HG03432 (cell line): ENCODE measurements around the gene KCNJ1.
A peak's percentile ranks its signal among the peaks of the same experiment; 100 is the strongest.

Experiments used
- ATAC-seq: cut with Tn5 transposase; IDR thresholded peaks from one replicate; pipeline ENCODE4 v1.9.1; 2021; ENCODE audit warnings: mild to moderate bottlenecking, moderate library complexity; ENCODE audit not compliant: unreplicated experiment

KCNJ1 gene

DNA sequence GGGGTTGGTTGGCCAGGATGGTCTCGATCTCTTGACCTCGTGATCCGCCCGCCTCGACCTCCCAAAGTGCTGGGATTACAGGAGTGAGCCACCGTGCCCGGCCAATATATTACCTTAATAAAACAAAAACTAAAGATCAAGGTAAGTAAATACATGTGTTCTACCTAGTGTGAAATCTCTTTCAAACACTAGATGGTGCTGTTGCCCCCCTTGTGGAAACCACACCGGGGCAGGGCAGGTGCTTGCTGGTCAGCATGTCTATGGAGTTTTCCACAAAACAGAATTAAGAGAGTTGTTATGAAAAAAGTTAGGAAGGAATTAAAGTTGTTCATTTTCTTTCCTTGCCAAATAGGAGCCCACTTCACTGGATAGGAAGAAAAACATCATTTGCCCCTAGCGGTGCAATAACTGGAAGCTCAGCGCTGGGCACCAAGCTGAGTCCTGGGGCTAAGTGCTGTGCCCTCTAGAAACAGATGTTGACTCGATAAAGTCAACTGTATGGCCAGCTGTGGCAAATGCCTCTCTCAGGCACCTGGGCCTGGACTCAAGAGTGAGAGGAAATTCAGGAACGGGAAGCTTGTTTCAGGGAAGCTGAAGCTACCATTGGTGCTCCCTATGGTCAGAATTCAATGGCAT is 17.7 kb upstream of the KCNJ1 start:
- ATAC-seq: peak; percentile 80

DNA sequence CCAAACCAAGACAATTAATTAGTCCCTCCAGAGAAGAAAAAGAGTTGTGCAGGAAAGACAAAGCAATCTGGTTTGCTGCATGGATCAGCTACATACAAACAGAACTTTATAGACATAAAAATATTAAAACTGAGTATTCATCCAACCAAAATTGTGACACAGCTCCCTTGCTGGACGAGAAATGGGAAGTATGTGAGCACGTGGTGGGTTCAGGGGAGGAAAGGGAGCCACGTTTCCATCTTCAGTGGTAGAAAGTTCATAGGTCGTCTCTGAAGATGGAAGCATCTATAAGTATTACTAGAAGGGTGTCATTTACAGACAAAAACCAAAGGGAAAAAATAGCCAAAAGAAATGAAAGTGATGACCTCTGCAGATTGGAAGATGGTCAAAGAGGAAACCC is 17.0 kb upstream of the KCNJ1 start:
- no peak for ATAC-seq

DNA sequence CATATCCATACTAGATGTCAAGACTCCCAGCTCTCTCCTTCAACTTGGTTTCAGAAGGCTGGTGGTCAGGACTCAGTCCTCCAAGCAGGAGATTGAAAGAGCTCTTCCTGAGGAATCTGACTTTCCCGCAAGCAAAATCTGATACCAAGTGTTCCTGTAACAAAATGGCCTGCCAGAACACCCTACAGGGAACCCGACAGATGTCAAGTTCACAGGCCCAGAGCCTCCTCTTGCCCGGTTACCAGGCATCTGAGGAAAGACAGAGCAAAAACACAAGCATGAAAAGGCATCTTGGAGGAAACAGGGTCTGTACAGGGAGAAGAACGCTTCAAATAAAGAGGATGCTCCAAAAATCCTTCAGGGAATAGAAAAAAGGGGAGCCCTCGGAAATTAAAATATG is 15.4 kb upstream of the KCNJ1 start:
- ATAC-seq: no peak

DNA sequence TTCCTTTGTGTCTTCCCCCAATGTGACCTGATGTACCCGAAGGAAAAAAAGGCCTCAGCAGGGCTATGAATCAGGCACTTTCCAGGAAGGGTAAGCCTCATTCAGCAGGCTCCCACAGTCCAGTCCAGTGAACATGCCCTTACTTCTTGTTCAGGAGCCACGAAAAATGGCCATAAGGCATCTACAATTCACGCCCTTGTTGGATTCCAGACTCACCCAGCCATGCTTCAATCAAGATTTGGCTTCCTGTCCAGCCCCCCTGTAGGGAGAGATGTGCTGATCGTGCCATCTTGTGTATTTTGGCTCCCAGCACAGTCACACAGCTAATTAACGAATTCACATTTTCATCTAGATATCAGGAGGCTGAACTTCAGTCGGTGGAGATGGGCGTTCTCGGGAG is 14.1 kb upstream of the KCNJ1 start:
- no peak for ATAC-seq

DNA sequence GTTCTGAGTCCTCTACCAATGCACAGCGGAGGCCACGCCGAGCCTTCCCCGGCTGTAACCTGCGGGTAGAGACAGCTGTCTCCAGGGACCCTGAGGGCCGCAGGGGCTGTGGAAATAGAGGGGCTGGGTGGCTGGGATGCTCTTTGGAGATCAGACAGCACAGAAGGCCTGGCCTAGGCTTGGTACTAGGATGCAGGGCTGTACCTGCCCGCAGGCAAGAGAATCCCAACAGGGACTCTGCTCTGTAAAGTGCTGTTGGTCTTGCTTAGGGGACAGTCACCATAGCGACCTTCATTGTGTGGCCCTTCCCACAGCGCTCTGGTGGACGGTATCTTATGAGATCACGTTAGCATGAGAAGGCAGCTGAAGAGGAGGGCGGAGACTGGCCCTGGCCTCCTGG is 12.7 kb upstream of the KCNJ1 start:
- no peak for ATAC-seq

DNA sequence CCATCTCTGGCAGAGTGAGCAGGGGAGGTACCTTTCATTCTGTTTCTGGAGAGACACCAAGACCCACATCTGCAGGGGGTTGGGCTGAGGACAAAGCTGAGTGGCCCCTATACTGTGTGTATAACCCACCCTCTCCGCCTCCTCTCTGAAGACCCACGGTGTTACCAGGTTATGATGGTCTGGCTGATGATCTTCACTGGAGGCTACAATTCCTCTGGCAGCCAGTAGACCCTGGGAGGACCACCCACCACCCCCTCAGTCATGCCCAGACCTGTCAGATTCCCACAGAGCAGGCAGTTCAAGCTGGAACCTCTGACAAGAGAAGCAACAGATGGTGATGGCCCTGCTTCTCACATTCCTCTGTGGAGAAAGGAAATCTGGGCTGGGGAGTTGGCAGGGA is 11.4 kb upstream of the KCNJ1 start:
- no peak for ATAC-seq

DNA sequence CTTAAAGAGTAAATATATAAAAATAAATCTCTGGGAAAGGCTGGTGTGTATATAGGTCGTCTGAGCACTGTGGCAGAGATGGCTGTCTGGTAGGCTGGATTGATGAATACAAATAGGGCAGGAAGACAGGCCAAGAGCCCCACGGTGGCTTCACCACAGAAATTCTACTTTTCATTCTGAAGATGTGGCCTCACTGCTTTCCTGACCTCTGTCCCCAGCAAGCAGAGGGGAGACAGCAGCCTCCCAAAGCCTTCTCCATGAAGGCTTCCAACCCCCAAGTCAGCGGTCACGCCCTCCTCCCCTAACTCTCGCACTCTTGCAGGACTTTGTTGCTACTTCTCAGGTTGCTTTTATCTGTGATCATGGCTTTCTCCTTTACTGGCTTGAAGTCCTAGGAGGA is 10.6 kb upstream of the KCNJ1 start:
- ATAC-seq: no peak

DNA sequence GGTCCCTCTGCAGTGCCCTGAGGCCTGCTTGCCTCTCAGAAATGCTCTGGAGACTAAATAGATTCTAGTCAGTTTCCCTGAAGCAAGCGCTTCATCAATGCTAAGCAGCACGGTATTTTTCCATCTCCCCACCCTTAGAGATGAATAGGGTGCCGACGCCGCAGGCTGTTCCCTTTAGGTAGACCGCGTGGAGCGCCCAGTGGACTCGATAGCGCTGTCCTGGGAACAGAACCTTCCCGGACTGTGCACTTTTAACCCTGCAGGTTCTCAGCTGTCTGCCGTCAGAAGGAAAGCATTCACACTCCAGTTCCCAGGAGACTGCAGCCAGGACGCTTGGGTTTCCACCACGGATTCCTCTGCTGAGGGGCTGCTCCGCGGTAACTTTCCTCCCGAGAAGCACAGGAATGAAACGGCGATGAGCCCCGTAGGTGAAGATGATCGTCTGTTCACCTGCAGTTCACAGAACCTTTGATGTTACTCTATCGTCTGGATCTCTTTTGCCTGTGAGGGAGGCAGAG is 9.1 kb upstream of the KCNJ1 start:
- no peak for ATAC-seq

DNA sequence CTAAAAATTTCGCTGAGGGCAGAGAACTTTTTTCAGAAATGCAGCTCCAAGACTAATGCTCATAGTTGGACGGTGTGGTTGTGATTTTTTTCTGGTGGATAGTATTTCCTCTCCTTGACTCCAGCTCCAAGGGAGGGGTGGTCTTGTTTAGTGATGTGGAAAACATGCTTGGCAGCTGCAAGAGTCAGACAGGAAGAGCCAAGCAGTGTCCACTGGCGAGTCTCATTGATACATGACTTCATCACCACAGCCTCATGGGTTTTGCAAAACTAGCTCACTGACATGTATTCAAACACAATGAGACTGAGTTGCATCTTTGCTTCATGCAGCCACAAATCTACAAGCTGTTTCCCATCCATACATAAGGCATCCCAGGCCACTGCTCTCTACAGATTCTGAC is 7.3 kb upstream of the KCNJ1 start:
- ATAC-seq: no peak

DNA sequence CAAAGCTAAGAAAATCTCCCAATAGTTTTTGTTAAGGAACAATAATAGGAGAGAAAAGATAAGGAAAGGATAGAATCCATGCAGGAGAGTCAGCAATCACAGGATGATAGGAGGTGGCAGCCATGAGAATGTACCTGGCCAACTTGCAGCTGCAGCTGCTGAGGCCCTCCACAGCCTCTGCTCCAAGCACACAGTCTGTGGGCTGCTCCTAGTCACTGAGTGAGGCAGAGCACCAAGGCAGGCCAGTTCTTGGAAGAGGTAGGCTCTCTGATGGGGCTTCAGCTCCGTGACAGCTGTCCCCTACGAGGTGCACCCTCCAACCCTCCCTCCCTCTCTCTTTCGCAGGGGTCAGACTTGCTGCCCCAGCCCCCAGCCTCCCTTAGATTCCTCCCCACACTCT is 5.5 kb upstream of the KCNJ1 start:
- no peak for ATAC-seq

DNA sequence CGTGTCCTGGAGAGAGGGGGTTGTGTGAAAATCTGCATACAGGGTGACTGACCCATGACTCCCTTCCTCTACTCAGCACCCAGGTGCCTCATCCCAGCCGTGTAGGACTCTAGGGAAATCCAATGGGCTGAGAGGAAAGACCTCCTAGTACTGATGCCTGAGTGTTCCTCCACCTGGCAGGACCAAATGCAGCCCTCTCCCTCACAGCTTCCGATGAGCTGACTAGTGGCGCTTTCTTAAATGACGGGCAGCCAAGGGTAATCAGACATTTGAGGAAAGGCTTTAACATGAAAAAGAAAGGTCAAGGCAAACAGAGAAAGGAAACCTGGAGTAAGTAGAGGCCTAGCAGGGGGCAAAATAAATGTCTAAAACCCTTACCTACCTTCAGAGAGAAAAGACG is 5.0 kb upstream of the KCNJ1 start:
- no peak for ATAC-seq

DNA sequence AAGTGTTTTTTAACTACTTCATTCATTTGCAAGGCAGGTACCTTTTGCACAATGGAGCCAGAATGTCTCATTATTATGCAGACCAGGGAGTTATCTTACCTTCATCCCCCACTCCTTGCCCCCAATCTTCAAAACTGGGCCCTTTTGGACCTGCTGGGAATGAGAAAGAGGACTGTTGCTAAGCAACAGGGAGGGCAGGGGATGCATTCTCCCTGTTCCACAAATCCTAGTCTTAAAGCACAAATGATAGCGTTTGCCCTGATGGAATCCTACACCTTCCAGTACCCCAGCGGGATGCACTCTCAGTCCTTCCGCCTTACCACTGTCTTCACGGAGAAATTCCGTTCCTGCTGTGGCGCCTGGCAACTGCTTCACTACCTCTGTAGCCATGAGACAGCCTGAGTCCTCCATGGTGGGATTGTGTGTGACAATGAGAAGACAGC is 4.1 kb upstream of the KCNJ1 start:
- ATAC-seq: no peak

DNA sequence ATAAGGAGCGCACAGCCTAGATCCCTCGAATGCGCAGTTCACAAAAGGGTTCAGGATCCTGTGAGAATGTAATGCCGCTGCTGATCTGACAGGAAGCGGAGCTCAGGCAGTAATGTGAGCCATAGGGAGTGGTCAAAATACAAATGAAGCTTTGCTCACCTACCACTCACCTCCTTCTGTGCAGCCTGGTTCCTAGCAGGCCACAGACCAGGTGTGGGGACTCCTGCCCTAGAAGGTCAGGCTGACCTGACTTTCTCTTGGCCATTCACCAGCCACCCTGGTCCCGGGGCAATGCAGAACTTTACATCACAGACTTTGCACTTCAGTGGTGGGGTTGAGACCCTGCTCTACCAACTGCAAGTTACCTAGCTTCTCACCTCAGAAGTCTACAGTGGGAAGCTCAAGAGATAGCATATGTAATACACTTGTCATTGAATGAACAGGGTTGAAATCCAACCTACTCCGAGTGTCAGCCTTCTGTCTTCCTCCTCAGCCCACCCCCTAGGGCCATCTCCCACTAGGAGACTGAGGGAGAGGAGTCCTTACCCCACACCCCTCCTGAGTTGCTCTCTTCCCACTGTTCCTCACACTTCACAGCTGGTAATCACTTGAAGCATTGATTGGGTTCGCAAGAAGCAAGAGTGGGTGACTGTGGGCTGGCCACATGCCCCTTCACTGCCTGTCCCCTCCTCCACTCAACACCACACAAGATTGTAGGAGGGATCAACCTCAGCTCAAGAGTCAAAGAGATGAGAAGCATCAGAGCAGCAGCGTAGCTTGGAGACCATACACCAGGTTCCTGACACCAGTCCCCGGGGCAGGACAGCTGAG is 2.0 kb upstream of the KCNJ1 start:
- no peak for ATAC-seq

DNA sequence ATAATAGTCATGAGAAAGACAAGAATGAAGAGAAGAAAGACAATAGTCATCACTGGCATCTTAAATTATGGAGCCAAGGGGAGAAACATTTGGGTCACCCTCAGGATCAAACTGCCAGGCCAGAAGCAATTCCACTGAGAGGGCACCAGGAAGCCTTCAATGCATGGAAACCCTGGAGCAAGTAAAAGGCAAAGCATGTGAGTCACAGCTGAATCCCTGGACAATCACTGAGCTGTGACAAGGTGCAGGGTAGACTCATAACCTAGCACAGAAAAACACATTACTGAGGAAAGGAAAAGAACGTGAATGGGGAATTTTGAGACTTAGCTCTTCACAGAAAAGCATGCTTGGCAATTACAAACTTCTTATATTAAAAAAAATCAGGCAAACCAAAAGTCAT is 1.6 kb downstream of the KCNJ1 start:
- no peak for ATAC-seq

DNA sequence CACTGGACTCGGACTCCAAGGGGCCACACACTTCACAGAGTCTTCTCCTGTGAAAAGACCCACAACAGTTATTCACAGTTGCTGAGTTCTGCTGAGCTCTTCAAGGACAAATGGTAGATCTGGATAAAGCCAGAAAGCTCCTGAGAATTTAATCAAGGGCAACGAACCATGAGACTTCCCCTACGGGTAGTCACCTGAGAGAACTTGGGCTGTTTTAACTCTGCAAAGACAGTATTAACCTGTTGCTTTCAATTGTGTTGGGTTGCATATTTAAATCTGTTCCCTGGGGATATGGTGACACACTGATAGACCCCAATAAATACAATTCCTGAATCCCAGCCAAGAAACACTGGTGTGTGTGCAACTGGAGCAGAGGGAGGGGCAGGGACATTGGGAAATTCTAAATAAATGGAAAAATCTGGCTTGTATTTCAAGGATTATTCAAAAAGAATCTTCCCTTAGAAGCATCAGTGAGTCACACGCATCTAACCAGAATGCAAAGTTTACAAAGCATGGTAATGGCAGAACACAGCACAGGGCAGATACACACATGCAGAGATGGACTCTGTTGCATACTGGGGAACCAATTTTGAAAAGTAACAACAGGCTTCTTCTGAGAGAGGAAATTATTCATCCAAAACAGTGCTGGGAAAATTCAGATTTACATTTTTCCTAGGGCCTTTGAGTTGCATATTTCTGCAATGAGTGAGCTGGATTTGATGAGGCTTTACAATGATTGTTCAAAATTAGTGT is 4.0 kb downstream of the KCNJ1 start:
- ATAC-seq: no peak

DNA sequence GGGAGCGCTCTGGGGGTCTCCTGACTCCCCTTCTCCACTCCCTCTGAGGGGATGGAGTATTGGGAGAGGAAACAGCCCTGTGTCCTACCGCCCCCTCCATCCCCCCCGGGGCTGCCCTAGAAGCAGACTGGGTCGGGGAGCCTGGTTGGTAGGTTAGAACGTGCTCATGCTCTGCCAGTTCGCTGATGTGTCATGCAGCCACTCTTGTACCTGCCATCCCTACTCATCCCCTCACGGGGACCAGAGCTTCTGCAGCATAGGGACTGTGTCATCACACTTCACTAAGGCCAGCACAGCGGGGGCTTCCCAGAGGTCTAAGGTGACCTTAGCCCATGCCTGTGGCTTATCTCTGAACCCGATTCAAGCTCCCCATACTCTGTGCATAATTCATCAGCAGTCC is 4.7 kb downstream of the KCNJ1 start:
- no peak for ATAC-seq

DNA sequence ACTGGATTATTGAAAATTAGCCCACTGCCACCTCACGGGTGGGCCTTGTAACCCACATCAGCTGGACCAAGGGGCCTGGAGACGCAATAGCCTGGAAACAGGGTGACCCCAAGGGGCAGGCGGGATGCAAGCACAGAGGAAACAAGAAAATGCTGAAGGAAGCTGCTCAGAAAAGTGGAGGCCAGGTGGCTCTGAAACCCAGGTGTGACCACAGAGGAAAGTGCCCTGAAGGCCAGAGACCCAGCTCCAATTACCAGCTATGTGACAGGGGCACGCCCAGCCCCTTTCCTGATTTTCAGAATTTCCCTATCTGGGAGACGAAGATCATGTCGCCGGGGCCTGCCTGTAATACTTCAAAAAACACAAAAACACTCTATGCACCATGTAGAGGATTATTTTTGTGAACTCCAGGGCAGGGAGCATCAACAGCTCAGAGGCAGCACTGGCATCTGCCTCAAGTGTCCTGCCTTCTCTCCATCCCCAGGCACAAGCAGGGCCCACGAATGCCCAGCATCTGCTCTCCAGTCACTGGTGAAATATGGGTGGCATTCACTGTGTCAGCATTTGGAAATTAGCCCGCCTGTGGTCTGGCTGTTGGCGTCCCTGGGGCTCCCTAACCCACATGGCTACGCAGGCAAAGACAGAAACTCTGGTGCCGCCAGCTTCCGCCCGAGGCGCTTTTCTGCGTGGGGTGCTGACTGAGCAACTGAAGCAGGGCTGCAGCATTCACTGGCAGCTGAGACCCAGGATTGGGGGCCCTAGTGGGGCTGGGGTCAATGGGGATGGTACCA is 6.3 kb downstream of the KCNJ1 start:
- no peak for ATAC-seq

DNA sequence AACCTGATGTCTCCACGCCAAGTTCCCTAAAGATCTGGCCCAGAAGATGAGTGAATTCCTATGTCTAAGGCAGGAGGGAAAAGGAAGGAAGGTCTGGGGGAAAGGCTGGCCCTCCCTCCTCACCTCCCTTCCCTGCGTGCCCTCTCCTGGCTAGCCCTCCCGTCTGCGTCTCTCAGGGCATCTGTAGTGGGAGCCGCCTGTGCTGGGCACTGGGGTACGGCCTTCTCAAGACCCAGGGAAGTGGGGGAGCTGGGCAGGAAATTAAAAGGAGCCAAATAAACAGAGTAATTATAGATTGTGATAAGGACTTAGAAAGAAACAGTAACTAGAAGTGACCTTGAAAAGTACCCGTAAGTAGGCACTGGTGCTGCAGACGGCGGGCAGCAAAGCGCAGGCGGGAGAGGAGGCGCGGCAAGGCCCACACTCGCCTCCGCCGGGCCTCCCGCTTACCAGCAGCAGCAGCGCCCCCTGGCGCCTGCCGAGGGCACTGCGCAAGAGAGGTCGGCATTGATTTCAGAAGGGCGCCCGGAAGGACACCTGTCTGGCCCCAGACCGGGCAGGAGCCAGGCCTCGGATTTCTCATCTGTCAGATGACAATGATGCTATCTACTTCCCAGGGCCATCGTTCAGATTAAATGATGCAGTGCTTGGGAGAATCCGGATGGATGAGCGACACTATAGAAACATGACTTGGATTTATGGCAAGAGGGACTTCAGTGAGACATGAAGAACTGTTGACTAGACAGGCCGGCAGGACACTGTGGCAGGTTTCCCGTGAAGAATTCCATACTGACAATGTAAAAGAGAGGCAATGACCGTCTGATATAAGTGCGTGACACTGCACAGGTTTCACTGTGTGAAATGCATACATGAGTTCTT is 7.3 kb downstream of the KCNJ1 start:
- ATAC-seq: peak; percentile 96

DNA sequence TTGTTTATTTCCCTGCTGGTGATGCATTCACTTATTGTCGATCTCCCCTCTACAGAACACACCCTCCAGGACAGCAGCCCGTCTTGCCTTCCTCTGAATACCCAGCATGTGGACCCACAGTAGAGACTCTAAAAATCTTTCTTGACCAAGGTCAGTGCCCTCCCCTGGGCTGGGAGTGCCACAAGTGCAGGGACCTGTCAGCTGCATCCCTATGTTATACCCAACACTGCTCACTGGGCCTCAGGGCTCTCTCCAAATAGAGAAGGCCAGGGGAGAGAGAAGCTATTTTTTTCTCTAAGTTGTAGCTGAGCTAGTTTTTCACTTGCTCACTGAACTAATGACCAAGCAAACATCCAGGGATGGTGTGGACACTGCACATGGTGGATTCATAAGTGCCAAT is 9.8 kb downstream of the KCNJ1 start:
- ATAC-seq: no peak

DNA sequence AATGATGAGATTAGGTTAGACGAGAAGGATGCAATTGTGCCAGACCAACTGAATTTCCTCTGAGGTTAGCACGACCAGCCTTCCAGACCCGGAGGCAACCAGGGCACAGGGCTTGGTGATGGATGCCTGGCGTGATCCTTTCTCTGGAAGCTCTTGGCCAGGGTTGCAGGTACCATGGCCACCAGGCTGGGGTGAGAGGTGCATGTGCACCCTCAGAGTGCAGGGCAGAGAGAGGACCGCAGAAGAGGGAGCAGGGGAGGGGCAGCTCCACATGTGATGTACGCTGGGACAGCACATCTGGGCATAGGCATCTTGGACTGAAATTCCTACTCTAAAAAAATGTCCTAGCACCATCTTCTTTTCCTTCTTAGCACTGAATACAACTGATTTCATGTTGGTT is 10.9 kb downstream of the KCNJ1 start:
- no peak for ATAC-seq
